ENCODE data around the gene KCNH5.

Gene KCNH5

GRCh38 chr14:62734831-62735230 is 310.4 kb downstream of the KCNH5 start:
- no peak for DNase-seq

GRCh38 chr14:62722406-62722805 is 322.9 kb downstream of the KCNH5 start:
- no peak for DNase-seq

DNA sequence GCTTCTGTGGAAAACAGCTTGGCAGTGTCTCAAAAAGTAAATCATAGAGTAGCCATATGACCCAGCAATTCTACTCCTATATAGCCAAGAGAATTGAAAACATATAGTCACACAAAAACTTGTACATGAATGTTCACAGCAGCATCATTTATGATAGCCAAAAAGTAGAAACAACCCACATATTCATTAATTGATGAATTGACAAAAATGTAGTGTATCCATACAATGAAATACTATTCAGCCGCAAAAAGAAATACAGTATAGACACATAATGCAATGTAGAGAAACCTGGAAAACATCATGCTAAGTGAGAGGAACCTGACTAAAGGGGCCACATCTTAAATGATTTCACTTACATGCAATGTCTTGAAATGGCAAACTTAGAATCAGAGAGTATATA is 326.6 kb downstream of the KCNH5 start:
- DNase-seq = no peak

GRCh38 chr14:62711351-62712023 is 333.8 kb downstream of the KCNH5 start:
- no peak for DNase-seq

DNA sequence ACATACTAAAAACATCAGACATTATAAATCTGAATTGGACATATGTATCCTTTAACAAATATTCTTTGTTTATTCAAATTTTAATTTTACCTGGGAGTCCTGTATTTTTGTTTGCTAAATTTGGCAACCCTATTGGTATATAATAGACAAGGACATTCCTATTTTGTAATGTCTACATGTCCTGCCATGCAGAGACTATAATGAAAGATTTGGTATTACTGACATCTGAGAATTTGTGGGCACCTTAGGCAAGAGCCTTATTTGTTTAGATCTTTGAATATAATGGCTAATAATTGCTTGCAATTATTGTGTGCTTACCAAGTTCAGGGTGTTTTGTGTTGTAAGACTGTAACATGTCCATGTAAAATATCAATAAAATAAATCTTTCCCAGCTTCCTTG is 334.4 kb downstream of the KCNH5 start:
- DNase-seq = no peak

DNA sequence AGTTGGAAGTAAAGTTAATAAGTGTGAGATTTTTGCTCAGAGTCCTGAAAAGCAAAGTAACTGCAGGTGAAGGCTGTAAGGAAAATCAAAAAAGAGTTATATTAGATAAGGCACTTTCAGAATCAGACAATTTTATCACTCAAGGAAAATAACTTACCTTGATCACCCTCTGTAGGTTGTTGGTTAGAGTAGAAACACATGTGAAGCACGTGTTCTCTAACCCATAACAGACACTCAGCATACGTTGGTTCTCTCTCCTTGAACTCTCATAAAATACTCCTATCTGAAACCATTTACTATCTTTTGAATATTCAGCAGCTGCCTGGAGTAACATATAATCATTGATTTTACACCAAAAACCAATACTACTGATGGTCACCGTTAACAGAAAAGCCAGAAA is 335.5 kb downstream of the KCNH5 start:
- no peak for DNase-seq

GRCh38 chr14:62706217-62706616 is 339.0 kb downstream of the KCNH5 start:
- DNase-seq = no peak

DNA sequence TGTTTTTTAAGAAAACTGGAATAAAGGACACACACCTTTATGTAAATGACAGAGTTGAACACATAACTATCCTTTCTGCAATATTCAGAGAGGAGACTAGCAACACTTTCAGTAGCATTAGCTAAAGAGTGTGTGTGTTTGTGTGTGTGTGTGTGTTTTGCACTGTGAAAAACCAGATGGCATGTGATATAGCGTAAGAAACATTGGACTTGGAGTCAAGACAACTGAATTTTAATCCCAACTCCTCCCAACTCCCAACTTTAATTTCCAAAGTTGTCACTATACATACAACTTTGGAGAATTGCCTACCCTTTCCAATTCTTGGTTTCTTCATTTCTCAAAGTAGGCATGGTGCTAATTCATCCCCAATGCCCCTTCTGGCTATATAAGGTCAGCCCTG is 347.8 kb downstream of the KCNH5 start:
- DNase-seq = no peak

- no peak for DNase-seq
Measured at GRCh38 chr14:62696929-62697328, 348.3 kb downstream of the KCNH5 start.

DNA sequence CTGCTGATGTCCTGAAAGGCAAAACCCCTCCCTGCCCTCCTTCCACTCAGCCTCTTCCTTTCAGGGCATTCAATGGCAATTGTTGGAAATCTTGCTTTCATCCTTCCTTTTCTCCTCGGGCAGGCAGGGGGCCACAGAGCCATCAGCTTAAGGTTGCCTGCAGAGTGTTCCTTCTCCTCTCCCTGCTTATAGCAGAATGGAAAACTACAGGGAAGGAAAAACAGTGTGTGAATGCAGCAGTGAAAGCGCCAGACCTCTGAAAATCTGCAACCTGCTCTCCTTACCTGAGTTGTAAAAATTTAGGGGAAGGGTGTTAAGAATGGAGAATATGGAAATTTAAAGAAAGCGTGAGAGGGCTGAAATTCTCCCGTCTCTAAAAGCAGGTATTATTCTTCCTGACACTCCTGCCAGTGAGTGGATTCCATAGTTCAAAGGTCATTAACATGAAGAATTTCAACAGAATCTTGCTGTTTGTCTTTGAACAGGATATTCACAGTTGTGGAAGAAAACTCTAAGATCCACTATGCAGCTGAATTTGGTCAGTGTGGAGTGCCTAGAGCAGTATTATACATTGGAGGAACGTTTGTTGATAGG is 348.8 kb downstream of the KCNH5 start:
- no peak for DNase-seq

- DNase-seq = no peak
Measured at GRCh38 chr14:62694075-62694474, 351.2 kb downstream of the KCNH5 start.

- no peak for DNase-seq
Measured at GRCh38 chr14:62692490-62693106, 352.7 kb downstream of the KCNH5 start.

DNA sequence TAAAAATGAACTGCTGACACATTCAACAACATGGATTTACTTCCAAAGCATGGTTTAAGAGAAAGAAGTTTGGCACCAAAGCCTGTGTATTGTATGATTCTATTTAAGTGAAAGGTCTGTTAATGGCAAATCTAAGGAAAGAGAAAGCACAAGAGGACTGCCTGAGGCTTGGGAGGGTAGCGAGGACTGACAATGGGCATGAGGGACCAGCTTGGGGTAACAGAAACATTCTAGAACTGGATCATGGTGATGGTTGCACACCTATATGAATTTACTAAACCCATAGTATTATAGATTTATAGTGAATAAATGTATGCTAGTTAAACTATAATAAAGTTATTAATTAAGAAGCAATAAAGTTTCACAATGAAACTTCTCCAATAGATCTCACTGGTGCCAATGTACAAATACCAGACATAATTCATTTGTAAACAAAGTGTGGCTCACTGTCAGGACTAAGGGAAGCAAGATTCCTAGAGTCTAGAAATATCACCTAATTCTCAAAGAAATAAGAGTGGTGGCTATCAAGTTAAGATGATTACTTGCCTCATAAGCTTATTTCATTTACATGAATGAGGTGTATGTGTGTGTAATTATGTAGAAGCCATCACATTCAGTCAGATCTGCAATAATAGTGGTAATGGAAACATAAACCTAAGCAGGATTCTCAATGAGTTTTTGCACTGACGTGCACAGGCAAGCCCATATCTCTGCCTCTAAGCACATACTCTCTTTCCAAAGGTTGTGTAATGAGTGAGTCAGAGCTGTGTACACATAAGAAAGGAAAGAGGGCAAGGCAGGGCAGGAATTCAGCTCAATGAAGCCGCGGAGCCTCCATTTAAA is 353.4 kb downstream of the KCNH5 start:
- DNase-seq = peak; percentile 73

GRCh38 chr14:62689733-62690132 is 355.5 kb downstream of the KCNH5 start:
- DNase-seq = no peak

GRCh38 chr14:62687818-62688217 is 357.4 kb downstream of the KCNH5 start:
- DNase-seq = no peak

DNA sequence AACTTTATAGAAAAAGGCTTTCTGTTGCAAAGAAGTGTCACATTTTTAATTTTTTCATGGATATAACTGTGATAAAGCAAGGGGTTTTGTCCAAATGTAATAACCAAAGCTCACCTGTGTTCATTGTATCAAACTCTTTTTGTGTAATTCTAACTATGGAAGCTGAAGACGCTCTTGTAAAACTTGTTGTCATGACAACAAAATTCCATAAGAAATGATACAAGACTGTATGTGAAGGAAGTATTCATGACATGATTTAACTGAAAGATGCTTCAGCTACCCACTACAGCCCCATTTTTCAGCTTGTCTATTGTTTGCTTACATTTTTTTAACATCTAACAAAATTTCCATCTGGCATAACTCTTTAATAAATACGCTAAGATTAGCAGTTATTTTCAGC is 360.9 kb downstream of the KCNH5 start:
- no peak for DNase-seq

- DNase-seq = no peak
Measured at GRCh38 chr14:62682208-62682607, 363.1 kb downstream of the KCNH5 start.

GRCh38 chr14:62674563-62675237 is 370.6 kb downstream of the KCNH5 start:
- DNase-seq = no peak

DNA sequence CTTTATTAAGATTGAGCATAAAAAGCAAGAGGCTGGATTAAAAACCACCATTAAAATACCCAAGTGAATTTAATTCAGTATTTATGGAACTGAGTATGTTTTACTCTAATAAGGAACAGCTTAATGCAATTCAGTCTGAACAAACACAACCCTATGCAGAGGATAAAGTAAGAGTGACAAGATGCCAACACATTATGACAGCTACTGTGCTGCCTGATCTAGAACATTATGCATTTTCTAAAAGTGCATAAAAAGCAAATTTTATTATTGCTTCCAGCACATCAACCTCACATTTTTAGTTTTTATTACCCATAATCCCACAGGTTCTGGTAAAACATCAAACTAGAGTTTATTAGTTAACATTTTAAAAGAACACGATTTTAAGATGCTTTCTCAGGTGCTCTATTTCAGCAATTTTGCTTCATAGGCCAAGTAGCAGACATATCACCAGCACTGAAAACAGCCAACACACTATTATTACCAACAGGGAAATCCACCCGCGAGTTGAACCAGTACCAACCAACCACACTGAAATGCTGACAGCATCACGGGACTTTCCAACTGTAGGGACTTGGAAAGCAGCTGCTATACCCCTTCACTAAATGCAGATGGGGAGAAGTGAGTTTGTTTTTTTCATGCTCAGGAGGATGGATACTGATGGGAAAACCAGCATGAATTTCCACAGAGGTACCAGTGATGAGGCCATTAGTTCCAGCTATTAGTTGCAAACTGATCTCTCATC is 372.1 kb downstream of the KCNH5 start:
- no peak for DNase-seq

DNA sequence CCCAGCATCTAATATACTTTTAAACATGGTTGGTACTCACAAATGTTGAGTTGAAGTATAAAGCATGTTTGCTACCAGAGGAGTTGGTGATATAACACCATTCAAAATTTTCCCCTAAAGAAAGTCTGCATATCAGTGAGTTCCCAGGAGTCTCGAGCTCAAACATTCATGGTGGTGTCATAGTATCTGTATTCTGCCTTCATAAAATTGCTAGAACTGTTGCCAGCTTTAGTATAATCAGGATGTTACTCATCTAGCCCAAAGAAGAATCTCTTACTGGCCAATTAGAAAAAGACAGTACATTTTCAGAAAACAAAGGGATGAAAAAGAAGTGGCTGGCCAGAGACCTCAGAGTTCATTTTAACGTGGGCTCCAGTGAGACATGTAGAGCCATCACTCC is 374.7 kb downstream of the KCNH5 start:
- DNase-seq = no peak

GRCh38 chr14:62667421-62667914 is 377.8 kb downstream of the KCNH5 start:
- no peak for DNase-seq

- DNase-seq = no peak
Measured at GRCh38 chr14:62665286-62665685, 380.0 kb downstream of the KCNH5 start.
